ENCODE results near the gene BATF. TPM values are rescaled to one million over a fixed set of nuclear protein-coding genes. Genes with fewer than 3 reads are reported as not detected.

The BATF gene
- total RNA-seq, 4 donors from 2014 or later, result 1.7 to 37.3 (median 4.4) TPM

GRCh38 chr14:75591987-75592575 lies 69.8 kb downstream of the BATF start:
- Histone ChIP-seq H3K27me3 (no peaks in the 10 kb centered on the region), H3K36me3 (no peaks in the 10 kb centered on the region), H3K9me3 (no peaks in the 10 kb centered on the region), H3K4me3 (no peak overlapping the region), H3K27ac (replicated peaks in 1 of 4) (no peak overlapping the region), H3K4me1 (peaks cover 0 to 8% (median 0%) of the 10 kb centered on the region in 4 donors)
- intact Hi-C loops (cut with DNase I), result no loop called here
- TF ChIP-seq POLR2A (IDR thresholded peaks at IDR 0.05; ENCODE audit: low read depth) (no peak), EP300 (IDR thresholded peaks at IDR 0.05) (no peak), CTCF (IDR thresholded peaks at IDR 0.05) (no peak), POLR2AphosphoS5 (IDR thresholded peaks at IDR 0.05) (no peak)
- DNase-seq (ENCODE audit: extremely low spot score), result no peak

GRCh38 chr14:75595226-75595625 lies 73.0 kb downstream of the BATF start:
- H3K9me3 ChIP-seq, result no peaks in the 10 kb centered on the region
- intact Hi-C loops (cut with DNase I), result no loop called here
- no peaks in the 10 kb centered on the region for H3K27me3 ChIP-seq

More at GRCh38 chr14:75595226-75595625, 73.0 kb downstream of the BATF start:
- peaks cover 0 to 8% (median 0%) of the 10 kb centered on the region in 4 donors for H3K4me1 ChIP-seq
- no peak overlapping the region for H3K27ac ChIP-seq (replicated peaks in 1 of 4)
- no peaks in the 10 kb centered on the region for H3K36me3 ChIP-seq
- DNase-seq (ENCODE audit: extremely low spot score), result no peak
- 98% methylated on average over 3 of the region's 3 CpGs for WGBS
- no peak overlapping the region for H3K4me3 ChIP-seq
- TF ChIP-seq POLR2AphosphoS5 (IDR thresholded peaks at IDR 0.05) (no peak), EP300 (IDR thresholded peaks at IDR 0.05) (no peak)

Other genes starting within 250 kb of the BATF start
- gene FOS, start 243.6 kb upstream of the BATF start, total RNA-seq, result 100 to 1,000 TPM in 2 of 4 donors, 10 to 100 TPM in 2; 68.6 to 695 (median 143) TPM
- gene JDP2, start 94.4 kb upstream of the BATF start, total RNA-seq, result 10 to 100 TPM; 50.5 to 94.5 (median 78.3) TPM
- gene FLVCR2, start 56.2 kb downstream of the BATF start, total RNA-seq, result 1 to 10 TPM; 2.5 to 7.5 (median 4.6) TPM
- 1 to 10 TPM; 6.0 to 7.5 (median 6.9) TPM for gene ERG28, start 138.4 kb downstream of the BATF start, total RNA-seq
- 10 to 100 TPM; 16.9 to 26.6 (median 21.2) TPM for gene TTLL5, start 138.8 kb downstream of the BATF start, total RNA-seq

All from esophagus muscularis mucosa (tissue), 4 donors.